ENCODE data around the gene ERVK3-1.
A peak's percentile ranks its signal among the peaks of the same experiment; 100 is the strongest.
"Not testable (repeated sequence)": the region's sequence is repeated elsewhere in the genome, so short reads cannot be mapped to it uniquely, and the experiment has no call there.

ERVK3-1 gene

GRCh38 chr19:58305065-58305931, at the start of gene ERVK3-1:
Gene ERVK3-1, plus strand, starts transcription at chr19:58305377. Its CDS starts 6,792 bp downstream, at chr19:58312169.
- no peak for TF ChIP-seq CTCF (IDR thresholded peaks at IDR 0.05; ENCODE audit: low read depth, low read length)
- peak within 1 kb of the TSS; percentile 86 for H3K4me3 ChIP-seq (ENCODE audit: low read depth, low read length)

- H3K4me3 ChIP-seq (ENCODE audit: low read depth, low read length), result not testable (repeated sequence)
Measured at GRCh38 chr19:58258259-58258658, 46.9 kb upstream of the ERVK3-1 start.

GRCh38 chr19:58261600-58261967, 43.6 kb upstream of the ERVK3-1 start:
- no peak for TF ChIP-seq CTCF (IDR thresholded peaks at IDR 0.05; ENCODE audit: low read depth, low read length)
- no peak overlapping the region for H3K4me3 ChIP-seq (ENCODE audit: low read depth, low read length)

GRCh38 chr19:58261968-58262921, 42.9 kb upstream of the ERVK3-1 start:
- no peak for TF ChIP-seq CTCF (IDR thresholded peaks at IDR 0.05; ENCODE audit: low read depth, low read length)
- no peak overlapping the region for H3K4me3 ChIP-seq (ENCODE audit: low read depth, low read length)

- no peak for TF ChIP-seq CTCF (IDR thresholded peaks at IDR 0.05; ENCODE audit: low read depth, low read length)
- no peak overlapping the region for H3K4me3 ChIP-seq (ENCODE audit: low read depth, low read length)
Measured at GRCh38 chr19:58262922-58263296, 42.3 kb upstream of the ERVK3-1 start.

GRCh38 chr19:58265100-58265499, 40.1 kb upstream of the ERVK3-1 start:
- H3K4me3 ChIP-seq (ENCODE audit: low read depth, low read length), result no peak overlapping the region
- no peak for TF ChIP-seq CTCF (IDR thresholded peaks at IDR 0.05; ENCODE audit: low read depth, low read length)

GRCh38 chr19:58268344-58268743, 36.8 kb upstream of the ERVK3-1 start:
- TF ChIP-seq CTCF (IDR thresholded peaks at IDR 0.05; ENCODE audit: low read depth, low read length), result no peak
- no peak overlapping the region for H3K4me3 ChIP-seq (ENCODE audit: low read depth, low read length)
